NB4 (cell line): ENCODE data around the gene ADISSP.
"Not testable (repeated sequence)": the region's sequence is repeated elsewhere in the genome, so short reads cannot be mapped to it uniquely, and the experiment has no call there.

ENCODE experiments used
- DNase-seq: peaks from one replicate; pipeline ENCODE4 v3.0.0; 2010; ENCODE audit warnings: low read depth
- H3K4me3 ChIP-seq: one replicate; pipeline ENCODE4 v1.5.1; 2011; ENCODE audit warnings: mild to moderate bottlenecking, low read depth, low read length, moderate library complexity
- MYC ChIP-seq: IDR thresholded peaks from 2 replicates; pipeline ENCODE4 v1.6.1; 2011; ENCODE audit warnings: low read depth, low read length
- POLR2A ChIP-seq: IDR thresholded peaks from 2 replicates; pipeline ENCODE4 v1.6.1; 2011; ENCODE audit warnings: mild to moderate bottlenecking; ENCODE audit not compliant: insufficient read length; ENCODE audit errors: extremely low read depth
- TF ChIP-seq, protein P1 (sequence below): IDR thresholded peaks from 2 replicates; pipeline ENCODE4 v1.6.1; 2011; ENCODE audit warnings: low read depth, low read length
- TF ChIP-seq, protein P2 (sequence below): IDR thresholded peaks from one replicate; pipeline ENCODE4 v1.5.1; 2012; ENCODE audit warnings: low read depth, low read length

The ADISSP gene

GRCh38 chr20:3794701-3795420 is 27.3 kb upstream of the ADISSP start:
- TF ChIP-seq, protein P1, sequence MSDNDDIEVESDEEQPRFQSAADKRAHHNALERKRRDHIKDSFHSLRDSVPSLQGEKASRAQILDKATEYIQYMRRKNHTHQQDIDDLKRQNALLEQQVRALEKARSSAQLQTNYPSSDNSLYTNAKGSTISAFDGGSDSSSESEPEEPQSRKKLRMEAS = no peak
- TF ChIP-seq, protein P2, sequence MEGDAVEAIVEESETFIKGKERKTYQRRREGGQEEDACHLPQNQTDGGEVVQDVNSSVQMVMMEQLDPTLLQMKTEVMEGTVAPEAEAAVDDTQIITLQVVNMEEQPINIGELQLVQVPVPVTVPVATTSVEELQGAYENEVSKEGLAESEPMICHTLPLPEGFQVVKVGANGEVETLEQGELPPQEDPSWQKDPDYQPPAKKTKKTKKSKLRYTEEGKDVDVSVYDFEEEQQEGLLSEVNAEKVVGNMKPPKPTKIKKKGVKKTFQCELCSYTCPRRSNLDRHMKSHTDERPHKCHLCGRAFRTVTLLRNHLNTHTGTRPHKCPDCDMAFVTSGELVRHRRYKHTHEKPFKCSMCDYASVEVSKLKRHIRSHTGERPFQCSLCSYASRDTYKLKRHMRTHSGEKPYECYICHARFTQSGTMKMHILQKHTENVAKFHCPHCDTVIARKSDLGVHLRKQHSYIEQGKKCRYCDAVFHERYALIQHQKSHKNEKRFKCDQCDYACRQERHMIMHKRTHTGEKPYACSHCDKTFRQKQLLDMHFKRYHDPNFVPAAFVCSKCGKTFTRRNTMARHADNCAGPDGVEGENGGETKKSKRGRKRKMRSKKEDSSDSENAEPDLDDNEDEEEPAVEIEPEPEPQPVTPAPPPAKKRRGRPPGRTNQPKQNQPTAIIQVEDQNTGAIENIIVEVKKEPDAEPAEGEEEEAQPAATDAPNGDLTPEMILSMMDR = no peak
- TF ChIP-seq MYC (no peak), POLR2A (no peak)
- no peak for DNase-seq
- peak overlapping the region; percentile 81 for H3K4me3 ChIP-seq

DNA sequence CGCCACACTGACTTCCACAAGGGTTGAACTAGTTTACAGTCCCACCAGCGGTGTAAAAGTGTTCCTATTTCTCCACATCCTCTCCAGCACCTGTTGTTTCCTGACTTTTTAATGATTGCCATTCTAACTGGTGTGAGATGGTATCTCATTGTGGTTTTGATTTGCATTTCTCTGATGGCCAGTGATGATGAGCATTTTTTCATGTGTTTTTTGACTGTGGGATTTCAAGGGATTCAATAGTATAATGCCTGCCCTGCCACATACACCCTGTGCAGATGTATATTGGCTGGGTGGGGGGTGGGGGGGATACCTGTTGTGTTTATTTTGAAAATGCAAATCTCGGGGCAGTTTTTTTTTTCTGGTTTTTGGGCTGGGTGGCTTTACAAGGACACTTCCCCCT is 26.6 kb upstream of the ADISSP start:
- H3K4me3 ChIP-seq, DNase-seq: not testable (repeated sequence)

- DNase-seq, H3K4me3 ChIP-seq: not testable (repeated sequence)
These were observed 21.6 kb upstream of the ADISSP start for GRCh38 chr20:3789201-3789600.

DNA sequence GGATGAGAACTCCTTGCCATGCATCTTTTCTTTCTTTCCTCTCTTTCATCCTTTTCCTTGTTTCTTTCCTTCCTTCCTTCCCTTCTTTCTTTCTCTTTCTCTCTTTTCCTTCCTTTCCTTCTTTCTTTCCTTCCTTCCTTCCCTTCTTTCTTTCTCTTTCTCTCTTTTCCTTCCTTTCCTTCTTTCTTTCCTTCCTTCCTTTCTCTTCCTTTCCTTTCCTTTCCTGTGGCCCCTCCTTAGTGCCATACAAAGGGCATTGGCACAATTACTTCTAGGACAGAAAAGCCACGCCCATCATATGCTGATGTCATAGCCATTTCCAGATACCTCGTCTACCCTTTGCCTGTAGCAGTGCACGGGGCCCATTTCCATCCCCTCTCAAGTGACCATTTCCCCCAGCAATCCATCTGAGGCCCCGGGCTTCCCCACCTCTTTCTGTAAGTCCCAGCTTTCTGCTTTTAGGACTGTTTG is 21.2 kb upstream of the ADISSP start:
- DNase-seq = no peak
- no peak for TF ChIP-seq MYC
- TF ChIP-seq, protein P2 = no peak
- TF ChIP-seq POLR2A = no peak
- TF ChIP-seq, protein P1 = no peak
- H3K4me3 ChIP-seq = no peak overlapping the region

- peak overlapping the region; percentile 58 for H3K4me3 ChIP-seq
- no peak for TF ChIP-seq POLR2A
- TF ChIP-seq, protein P2 = no peak
These were observed 19.9 kb upstream of the ADISSP start for GRCh38 chr20:3787324-3788014.

DNA sequence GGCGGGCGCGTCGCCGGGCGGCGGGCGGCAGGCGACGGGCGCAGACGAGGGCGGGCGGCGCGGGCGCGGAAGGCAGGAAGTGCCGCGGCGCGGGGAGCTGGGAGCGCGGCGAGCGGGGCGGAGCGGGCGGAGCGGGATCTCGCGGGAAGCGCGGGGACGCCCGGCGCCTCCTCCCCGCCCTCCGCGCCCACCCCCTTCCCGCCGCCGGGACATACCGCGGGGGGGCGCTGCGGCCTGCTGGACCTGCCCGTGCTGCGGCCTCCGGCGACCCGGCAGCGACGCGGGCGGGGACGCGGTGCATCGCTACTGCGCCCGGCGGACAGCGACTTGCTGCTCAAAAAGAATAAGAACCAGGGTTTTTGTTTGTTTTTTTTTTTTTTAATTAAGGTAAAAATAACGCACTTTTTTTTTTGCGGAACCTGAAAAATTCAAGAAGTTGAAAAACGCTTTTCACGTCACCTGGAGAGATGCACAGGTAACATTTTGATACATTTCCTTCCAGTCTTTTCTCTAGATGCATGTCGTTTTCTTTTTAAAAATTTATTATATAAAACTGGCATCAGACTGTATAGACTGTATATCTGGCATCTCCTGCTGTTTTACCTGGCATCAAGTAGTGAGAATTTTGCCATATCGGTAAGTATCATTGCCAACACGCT is 19.2 kb upstream of the ADISSP start, which contains the start of gene CENPB:
Gene CENPB (minus strand): TSS at position 76 of the 659 bp plus-strand sequence. CDS start 257 bp downstream, outside the sequence.
- TF ChIP-seq MYC = peak; percentile 42; the same call in 1 of the 2 replicates
- peak; percentile 34 for TF ChIP-seq POLR2A
- TF ChIP-seq, protein P2 = peak; percentile 52
- TF ChIP-seq, protein P1 = no peak
- DNase-seq = peak; percentile 93
- H3K4me3 ChIP-seq = peak within 1 kb of the TSS; percentile 83

More at GRCh38 chr20:3787324-3788014, 19.9 kb upstream of the ADISSP start:
- DNase-seq = peak; percentile 23

- no peak for TF ChIP-seq MYC
- TF ChIP-seq, protein P1 = no peak
- TF ChIP-seq, protein P2 = no peak
- peak; percentile 3 for TF ChIP-seq POLR2A
- peak overlapping the region; percentile 83 for H3K4me3 ChIP-seq
- peak; percentile 76 for DNase-seq
These were observed 18.6 kb upstream of the ADISSP start for GRCh38 chr20:3786126-3786484.
